Measurements from ENCODE around the gene CSGALNACT2.

- TF ChIP-seq RFX5 (IDR thresholded peaks at IDR 0.05; ENCODE audit: low read depth, low read length) (no peak), CBX5 (IDR thresholded peaks at IDR 0.05; ENCODE audit: low read depth) (no peak), SP1 (IDR thresholded peaks at IDR 0.05; ENCODE audit: low read depth, low read length) (no peak), CREB1 (IDR thresholded peaks at IDR 0.05; ENCODE audit: low read depth) (no peak), YY1 (IDR thresholded peaks at IDR 0.05; ENCODE audit: low read depth, low read length) (no peak), CTCF (IDR thresholded peaks at IDR 0.05 in 2 of 3, conservative IDR thresholded peaks at IDR 0.05 in 1 of 3; ENCODE audit: control insufficient read depth in 2 of 3, extremely low read depth in 1 of 3, insufficient read depth in 1 of 3, low read depth in 3 of 3, low read length in 3 of 3) (no peak), PAX5 (IDR thresholded peaks at IDR 0.05; ENCODE audit: borderline replicate concordance, low read depth, low read length) (no peak), SMAD5 (IDR thresholded peaks at IDR 0.05; ENCODE audit: low read depth) (no peak), SREBF1 (IDR thresholded peaks at IDR 0.05; ENCODE audit: low read length) (no peak), SIX5 (IDR thresholded peaks at IDR 0.05; ENCODE audit: low read depth, low read length, severe bottlenecking) (no peak), POLR2A (IDR thresholded peaks at IDR 0.05; ENCODE audit: low read depth, low read length) (no peak), RCOR1 (conservative IDR thresholded peaks at IDR 0.05; ENCODE audit: low read depth, low read length) (no peak), EGR1 (IDR thresholded peaks at IDR 0.05; ENCODE audit: borderline replicate concordance in 1 of 2, low read depth in 2 of 2, low read length in 2 of 2) (no peak), EZH2 (IDR thresholded peaks at IDR 0.05; ENCODE audit: borderline replicate concordance, control insufficient read depth, low read depth, low read length) (no peak)
Observed at GRCh38 chr10:43112608-43112961, 25.7 kb upstream of the CSGALNACT2 start.
